GM19372 (cell line): ENCODE results near the gene FOXJ2.
A peak's percentile ranks its signal among the peaks of the same experiment; 100 is the strongest.
"Not testable (repeated sequence)": the region's sequence is repeated elsewhere in the genome, so short reads cannot be mapped to it uniquely, and the experiment has no call there.

Source experiments
- ATAC-seq: cut with Tn5 transposase; IDR thresholded peaks from one replicate; pipeline ENCODE4 v1.9.1; 2021; ENCODE audit warnings: mild to moderate bottlenecking, low read depth, moderate library complexity; ENCODE audit not compliant: unreplicated experiment

Gene FOXJ2

GRCh38 chr12:8032242-8033152, at the start of gene FOXJ2:
FOXJ2 (plus strand) TSS chr12:8032716; CDS start chr12:8039833, 7,117 bp downstream.
- ATAC-seq, result peak; percentile 67

- not testable (repeated sequence) for ATAC-seq
Measured at GRCh38 chr12:7983019-7983418, 49.5 kb upstream of the FOXJ2 start.

GRCh38 chr12:7983460-7983859, 49.1 kb upstream of the FOXJ2 start:
- ATAC-seq, result not testable (repeated sequence)

- ATAC-seq, result no peak
Measured at GRCh38 chr12:7984900-7985299, 47.6 kb upstream of the FOXJ2 start.

- ATAC-seq, result no peak
Measured at GRCh38 chr12:7985802-7986418, 46.6 kb upstream of the FOXJ2 start.

GRCh38 chr12:7989827-7990491, 42.6 kb upstream of the FOXJ2 start:
- ATAC-seq, result peak; percentile 68

- ATAC-seq, result no peak
Measured at GRCh38 chr12:7991535-7991934, 41.0 kb upstream of the FOXJ2 start.

- ATAC-seq, result no peak
Measured at GRCh38 chr12:7994731-7995205, 37.7 kb upstream of the FOXJ2 start.

- peak; percentile 99 for ATAC-seq
Measured at GRCh38 chr12:7995266-7995963, 37.1 kb upstream of the FOXJ2 start.

GRCh38 chr12:8000827-8001226, 31.7 kb upstream of the FOXJ2 start:
- ATAC-seq, result not testable (repeated sequence)

GRCh38 chr12:8001496-8001895, 31.0 kb upstream of the FOXJ2 start:
- ATAC-seq, result not testable (repeated sequence)

GRCh38 chr12:8004897-8005296, 27.6 kb upstream of the FOXJ2 start:
- ATAC-seq, result not testable (repeated sequence)

GRCh38 chr12:8011331-8011730, 21.2 kb upstream of the FOXJ2 start:
- no peak for ATAC-seq

- ATAC-seq, result no peak
Measured at GRCh38 chr12:8012651-8013309, 19.7 kb upstream of the FOXJ2 start.

GRCh38 chr12:8014836-8015235, 17.7 kb upstream of the FOXJ2 start:
- ATAC-seq, result no peak

GRCh38 chr12:8018213-8018612, 14.3 kb upstream of the FOXJ2 start:
- not testable (repeated sequence) for ATAC-seq

GRCh38 chr12:8018666-8019581, 13.6 kb upstream of the FOXJ2 start:
- ATAC-seq, result no peak

GRCh38 chr12:8026291-8026900, 6.1 kb upstream of the FOXJ2 start:
- peak; percentile 96 for ATAC-seq
